Measurements from ENCODE around the gene NAPG.
A peak's percentile ranks its signal among the peaks of the same experiment; 100 is the strongest.
"Not testable (repeated sequence)": the region's sequence is repeated elsewhere in the genome, so short reads cannot be mapped to it uniquely, and the experiment has no call there.

NAPG gene

GRCh38 chr18:10525697-10526560 lies at the start of gene NAPG:
TSS of gene NAPG (plus strand) at chr18:10526027. CDS start at chr18:10526103, 76 bp downstream.
- DNase-seq = peak; percentile 89

- peak; percentile 41 for DNase-seq
Observed at GRCh38 chr18:10476338-10476791, 49.5 kb upstream of the NAPG start.

GRCh38 chr18:10477121-10477862 lies 48.5 kb upstream of the NAPG start:
- no peak for DNase-seq

GRCh38 chr18:10477863-10478260 lies 48.0 kb upstream of the NAPG start:
- DNase-seq = no peak

GRCh38 chr18:10481831-10482230 lies 44.0 kb upstream of the NAPG start:
- no peak for DNase-seq

- DNase-seq = no peak
Observed at GRCh38 chr18:10482363-10482984, 43.4 kb upstream of the NAPG start.

- no peak for DNase-seq
Observed at GRCh38 chr18:10482985-10483949, 42.6 kb upstream of the NAPG start.

GRCh38 chr18:10485475-10485874 lies 40.4 kb upstream of the NAPG start:
- DNase-seq = no peak

- DNase-seq = peak; percentile 32
Observed at GRCh38 chr18:10486362-10486761, 39.5 kb upstream of the NAPG start.

- peak; percentile 83 for DNase-seq
Observed at GRCh38 chr18:10487154-10487553, 38.7 kb upstream of the NAPG start.

GRCh38 chr18:10488017-10488416 lies 37.8 kb upstream of the NAPG start:
- DNase-seq = no peak

- no peak for DNase-seq
Observed at GRCh38 chr18:10490401-10491165, 35.2 kb upstream of the NAPG start.

GRCh38 chr18:10495936-10496335 lies 29.9 kb upstream of the NAPG start:
- DNase-seq = no peak

GRCh38 chr18:10497206-10497749 lies 28.5 kb upstream of the NAPG start:
- DNase-seq = no peak

GRCh38 chr18:10499230-10499629 lies 26.6 kb upstream of the NAPG start:
- DNase-seq = no peak

GRCh38 chr18:10500038-10500437 lies 25.8 kb upstream of the NAPG start:
- no peak for DNase-seq

- no peak for DNase-seq
Observed at GRCh38 chr18:10504723-10505122, 21.1 kb upstream of the NAPG start.

- not testable (repeated sequence) for DNase-seq
Observed at GRCh38 chr18:10505892-10506291, 19.9 kb upstream of the NAPG start.

GRCh38 chr18:10508591-10508990 lies 17.2 kb upstream of the NAPG start:
- no peak for DNase-seq

GRCh38 chr18:10511236-10511635 lies 14.6 kb upstream of the NAPG start:
- DNase-seq = no peak

GRCh38 chr18:10514082-10514481 lies 11.7 kb upstream of the NAPG start:
- peak; percentile 45 for DNase-seq
